IMR-90 (cell line): ENCODE results near the gene RHBDF2. TPM values are rescaled to one million over a fixed set of nuclear protein-coding genes. Genes with fewer than 3 reads are reported as not detected.

Experiments used
- ATAC-seq: fragments of 200-7000 bp; cut with Tn5 transposase; 2 replicates; pipeline ENCODE4 v1.9.1; 2020; ENCODE audit warnings: low read depth, mild to moderate bottlenecking, moderate library complexity
- BruUV-seq: library from RNA; stranded (reverse); fragments of 400-500 nt; replicated peaks from 2 replicates; lab custom pipeline; 2021; lab: Mats Ljungman, UMichigan
- CTCF ChIA-PET: fragments of 300-600 bp; formaldehyde crosslinking; extraction: SDS; loops from one replicate; lab custom pipeline; 2021; ENCODE audit warnings: antibody characterized with exemption; lab: Yijun Ruan, JAX
- POLR2A ChIA-PET: fragments of 300-600 bp; sonication (Branson Sonifier 250); formaldehyde crosslinking; loops from one replicate; lab custom pipeline; 2022; ENCODE audit warnings: antibody characterized with exemption; ENCODE audit not compliant: unreplicated experiment; lab: Charles Lee
- DNase-seq: peaks from one replicate; pipeline ENCODE4 v3.0.0; 2013
- H2AFZ ChIP-seq: replicated peaks from 2 replicates; pipeline ENCODE3; 2013; ENCODE audit warnings: low read length, mild to moderate bottlenecking; ENCODE audit not compliant: poor library complexity
- H2AK5ac ChIP-seq: 2 replicates; pipeline ENCODE4 v1.6.1; 2013; ENCODE audit warnings: low read depth, low read length, inconsistent platforms
- H2AK9ac ChIP-seq: replicated peaks from 2 replicates; pipeline ENCODE3; 2013; ENCODE audit warnings: mild to moderate bottlenecking, low read depth, low read length, moderate library complexity; ENCODE audit not compliant: poor library complexity
- H2BK120ac ChIP-seq: 2 replicates; pipeline ENCODE4 v1.6.1; 2013; ENCODE audit warnings: low read depth, low read length, inconsistent platforms
- H2BK15ac ChIP-seq: 3 replicates; pipeline ENCODE4 v1.6.1; 2013; ENCODE audit warnings: low read depth, low read length, inconsistent platforms
- H2BK20ac ChIP-seq: 2 replicates; pipeline ENCODE4 v1.6.1; 2013; ENCODE audit warnings: low read depth, mild to moderate bottlenecking, inconsistent platforms, low read length, moderate library complexity
- H2BK5ac ChIP-seq: 2 replicates; pipeline ENCODE4 v1.6.1; 2013; ENCODE audit warnings: mild to moderate bottlenecking, low read depth, low read length, inconsistent platforms; ENCODE audit not compliant: poor library complexity, severe bottlenecking
- H3K14ac ChIP-seq: replicated peaks from 2 replicates; pipeline ENCODE4 v1.6.1; 2013; ENCODE audit warnings: low read depth, low read length, inconsistent platforms
- H3K18ac ChIP-seq: 2 replicates; pipeline ENCODE4 v1.6.1; 2013; ENCODE audit warnings: low read depth, low read length, control low read depth
- H3K23ac ChIP-seq: 2 replicates; pipeline ENCODE4 v1.6.1; 2013; ENCODE audit warnings: low read depth, low read length, inconsistent platforms
- H3K27ac ChIP-seq: 2 replicates; pipeline ENCODE4 v1.5.1; 2013; ENCODE audit warnings: mild to moderate bottlenecking, control low read depth, low read length; ENCODE audit not compliant: insufficient read depth
- H3K27me3 ChIP-seq: 2 replicates; pipeline ENCODE4 v1.6.1; 2013; ENCODE audit warnings: low read length; ENCODE audit not compliant: control insufficient read depth, insufficient read depth
- H3K36me3 ChIP-seq: 2 replicates; pipeline ENCODE4 v1.6.1; 2013; ENCODE audit warnings: low read length, mixed read lengths; ENCODE audit not compliant: control insufficient read depth, insufficient read depth
- H3K4ac ChIP-seq: 2 replicates; pipeline ENCODE4 v1.6.1; 2013; ENCODE audit warnings: low read depth, low read length, inconsistent platforms
- H3K4me1 ChIP-seq: 2 replicates; pipeline ENCODE4 v1.6.1; 2013; ENCODE audit warnings: low read length, mixed read lengths; ENCODE audit not compliant: control insufficient read depth, insufficient read depth
- H3K4me2 ChIP-seq: 2 replicates; pipeline ENCODE4 v1.6.1; 2013; ENCODE audit warnings: low read depth, mild to moderate bottlenecking, control low read depth, low read length, moderate library complexity
- H3K4me3 ChIP-seq: 2 replicates; pipeline ENCODE4 v1.5.1; 2013; ENCODE audit warnings: low read depth, mild to moderate bottlenecking, control low read depth, low read length, moderate library complexity; ENCODE audit not compliant: insufficient read depth
- H3K56ac ChIP-seq: 2 replicates; pipeline ENCODE4 v1.6.1; 2013; ENCODE audit warnings: low read length, inconsistent platforms; ENCODE audit not compliant: insufficient read depth; ENCODE audit errors: extremely low read depth
- H3K79me1 ChIP-seq, 2 experiments: 2 replicates each; pipeline ENCODE4 v1.6.1; 2013; ENCODE audit warnings: low read length in 2 of 2, inconsistent platforms in 1 of 2, low read depth in 1 of 2
- H3K9ac ChIP-seq: 2 replicates; pipeline ENCODE4 v1.6.1; 2013; ENCODE audit warnings: low read depth, low read length, control low read depth
- H3K9me1 ChIP-seq: 2 replicates; pipeline ENCODE4 v1.6.1; 2013; ENCODE audit warnings: low read length, inconsistent platforms; ENCODE audit not compliant: insufficient read depth
- H3K9me3 ChIP-seq: 2 replicates; pipeline ENCODE4 v1.6.1; 2013; ENCODE audit warnings: low read length; ENCODE audit not compliant: control insufficient read depth, insufficient read depth
- H4K20me1 ChIP-seq: 2 replicates; pipeline ENCODE4 v1.6.1; 2013; ENCODE audit warnings: low read length, inconsistent platforms; ENCODE audit not compliant: insufficient read depth
- H4K5ac ChIP-seq: 2 replicates; pipeline ENCODE4 v1.6.1; 2013; ENCODE audit warnings: mild to moderate bottlenecking, low read depth, low read length, control low read depth
- H4K8ac ChIP-seq, 2 experiments: 2 replicates each; pipeline ENCODE4 v1.6.1; 2013; ENCODE audit warnings: low read depth in 2 of 2, low read length in 2 of 2, control low read depth in 1 of 2, inconsistent platforms in 1 of 2
- H4K91ac ChIP-seq: 2 replicates; pipeline ENCODE4 v1.6.1; 2013; ENCODE audit warnings: low read depth, low read length, inconsistent platforms; ENCODE audit not compliant: insufficient read depth
- CHD1 ChIP-seq: IDR thresholded peaks from 2 replicates; pipeline ENCODE4 v1.6.1; 2012; ENCODE audit warnings: low read depth, low read length, improper control_type of control experiment
- MAFK ChIP-seq: IDR thresholded peaks from 2 replicates; pipeline ENCODE4 v1.6.1; 2012; ENCODE audit warnings: low read depth, low read length, improper control_type of control experiment
- RCOR1 ChIP-seq: IDR thresholded peaks from 2 replicates; pipeline ENCODE4 v1.6.1; 2012; ENCODE audit warnings: mild to moderate bottlenecking, low read length, improper control_type of control experiment; ENCODE audit not compliant: insufficient replicate concordance
- WGBS, 2 experiments: methylation state at CpG; one replicate each; pipeline versions ENCODE4 v1.1.5 to v1.1.7; 2013; ENCODE audit warnings: missing lambda C conversion rate in 2 of 2; ENCODE audit not compliant: insufficient read length in 1 of 2; ENCODE audit errors: extremely low coverage in 2 of 2; 5-methylcytosine and 5-hydroxymethylcytosine counted together
- dilution Hi-C: fragments of 300-500 bp; cut with HindIII; formaldehyde crosslinking; loops from one replicate; pipeline ENCODE4 v1.14.3; 2018; ENCODE audit warnings: low sequenced_read_pairs; ENCODE audit not compliant: unreplicated experiment
- in situ Hi-C: fragments of 300-500 bp; cut with MboI; formaldehyde crosslinking; loops from 3 replicates; pipeline ENCODE4 v1.14.3; 2019; ENCODE audit warnings: low sequenced_read_pairs, inconsistent platforms, mixed read lengths
- intact Hi-C: fragments of 100-400 bp; cut with micrococcal nuclease; formaldehyde crosslinking; loops from 2 replicates; pipeline ENCODE4 v1.10.0; 2022
- polyA plus RNA-seq, 3 experiments: library from polyadenylated mRNA; depleted of rRNA; stranded (reverse); fragments of >200 nt; gene quantifications; 2 replicates each; pipeline ENCODE4 v1.2.3, GENCODE V29; 2012; ENCODE audit warnings: low replicate concordance in 1 of 3
- total RNA-seq: library from RNA; depleted of rRNA; stranded (reverse); fragments of >200 nt; gene quantifications from 2 replicates; pipeline ENCODE4 v1.2.3, GENCODE V29; 2012
- TF ChIP-seq, protein P1 (sequence below): fragments of 150-350 bp; IDR thresholded peaks from 2 replicates; pipeline ENCODE4 v1.6.1; 2016; ENCODE audit warnings: low read depth, mild to moderate bottlenecking, low read length, moderate library complexity, borderline replicate concordance

The RHBDF2 gene
- total and polyA plus RNA-seq, 2 of the 4 experiments (the other 2 are of a cell fraction), result 1.3 to 8.3 TPM

GRCh38 chr17:76474238-76474637, 27.0 kb downstream of the RHBDF2 start:
- Histone ChIP-seq H2AK9ac (no peak overlapping the region), H3K23ac (no peak overlapping the region), H3K4me1 (no peaks in the 10 kb centered on the region), H3K4me3 (no peak overlapping the region), H4K91ac (no peak overlapping the region), H3K27ac (no peak overlapping the region), H3K9me1 (peaks cover 2% of the 10 kb centered on the region; the same call in 1 of the 2 replicates), H3K27me3 (no peaks in the 10 kb centered on the region), H3K9ac (no peak overlapping the region), H2AK5ac (no peak overlapping the region), H3K14ac (no peak overlapping the region), H2AFZ (no peak overlapping the region), H2BK15ac (no peak overlapping the region), H3K56ac (no peak overlapping the region), H3K4me2 (no peak overlapping the region), H4K20me1 (no peaks in the 10 kb centered on the region), H2BK5ac (no peak overlapping the region), H2BK20ac (no peak overlapping the region), H4K8ac (no peak overlapping the region), H2BK120ac (no peak overlapping the region), H3K36me3 (no peaks in the 10 kb centered on the region; the same call in 1 of the 2 replicates), H3K18ac (no peak overlapping the region), H3K9me3 (no peaks in the 10 kb centered on the region), H3K79me1 (no peaks in the 10 kb centered on the region), H3K4ac (no peak overlapping the region), H4K5ac (no peak overlapping the region)
- TF ChIP-seq CHD1 (no peak), MAFK (no peak), RCOR1 (no peak)
- TF ChIP-seq, protein P1, sequence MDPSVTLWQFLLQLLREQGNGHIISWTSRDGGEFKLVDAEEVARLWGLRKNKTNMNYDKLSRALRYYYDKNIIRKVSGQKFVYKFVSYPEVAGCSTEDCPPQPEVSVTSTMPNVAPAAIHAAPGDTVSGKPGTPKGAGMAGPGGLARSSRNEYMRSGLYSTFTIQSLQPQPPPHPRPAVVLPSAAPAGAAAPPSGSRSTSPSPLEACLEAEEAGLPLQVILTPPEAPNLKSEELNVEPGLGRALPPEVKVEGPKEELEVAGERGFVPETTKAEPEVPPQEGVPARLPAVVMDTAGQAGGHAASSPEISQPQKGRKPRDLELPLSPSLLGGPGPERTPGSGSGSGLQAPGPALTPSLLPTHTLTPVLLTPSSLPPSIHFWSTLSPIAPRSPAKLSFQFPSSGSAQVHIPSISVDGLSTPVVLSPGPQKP, result no peak
- ATAC-seq, result no peak
- POLR2A ChIA-PET, result no interaction called here
- 96% methylated on average over 4 of the region's 14 CpGs; no CpG with 5 or more reads in 1 of the 2 experiments for WGBS, 2 experiments
- CTCF ChIA-PET, result interaction anchor here (0.5 kb wide), 1 partner anchor 37 kb away, joined by 3 read pairs; no protein-coding TSS in a partner anchor
- dilution Hi-C loops (no loop called here), intact Hi-C loops (no loop called here), in situ Hi-C loops (no loop called here)
- no peak for DNase-seq
- BruUV-seq, result no TSS peak
